ENCODE data around the gene PRICKLE1.

Gene PRICKLE1

GRCh38 chr12:42448841-42449240 lies 140.7 kb downstream of the PRICKLE1 start:
- DNase-seq (ENCODE audit: low read depth in 2 of 2) = no peak

GRCh38 chr12:42447371-42447786 lies 142.2 kb downstream of the PRICKLE1 start:
- DNase-seq (ENCODE audit: low read depth in 2 of 2) = no peak

- DNase-seq (ENCODE audit: low read depth in 2 of 2) = no peak
Measured at GRCh38 chr12:42446761-42447160, 142.8 kb downstream of the PRICKLE1 start.

- no peak for DNase-seq (ENCODE audit: low read depth in 2 of 2)
Measured at GRCh38 chr12:42445891-42446290, 143.7 kb downstream of the PRICKLE1 start.

GRCh38 chr12:42444192-42444943 lies 145.2 kb downstream of the PRICKLE1 start:
- no peak for DNase-seq (ENCODE audit: low read depth in 2 of 2)

GRCh38 chr12:42442888-42443287 lies 146.7 kb downstream of the PRICKLE1 start:
- no peak for DNase-seq (ENCODE audit: low read depth in 2 of 2)

- no peak for DNase-seq (ENCODE audit: low read depth in 2 of 2)
Measured at GRCh38 chr12:42442311-42442759, 147.2 kb downstream of the PRICKLE1 start.

GRCh38 chr12:42440608-42441007 lies 148.9 kb downstream of the PRICKLE1 start:
- no peak for DNase-seq (ENCODE audit: low read depth in 2 of 2)

GRCh38 chr12:42432517-42433140 lies 156.9 kb downstream of the PRICKLE1 start:
- DNase-seq (ENCODE audit: low read depth in 2 of 2) = no peak

- DNase-seq (ENCODE audit: low read depth in 2 of 2) = no peak
Measured at GRCh38 chr12:42428850-42429249, 160.7 kb downstream of the PRICKLE1 start.

- no peak for DNase-seq (ENCODE audit: low read depth in 2 of 2)
Measured at GRCh38 chr12:42426746-42427145, 162.8 kb downstream of the PRICKLE1 start.

GRCh38 chr12:42422785-42423184 lies 166.8 kb downstream of the PRICKLE1 start:
- DNase-seq (ENCODE audit: low read depth in 2 of 2) = no peak

GRCh38 chr12:42421844-42422779 lies 167.4 kb downstream of the PRICKLE1 start:
- no peak for DNase-seq (ENCODE audit: low read depth in 2 of 2)

GRCh38 chr12:42420395-42420794 lies 169.2 kb downstream of the PRICKLE1 start:
- DNase-seq (ENCODE audit: low read depth in 2 of 2) = no peak

GRCh38 chr12:42410340-42410739 lies 179.2 kb downstream of the PRICKLE1 start:
- DNase-seq (ENCODE audit: low read depth in 2 of 2) = no peak

GRCh38 chr12:42409471-42409870 lies 180.1 kb downstream of the PRICKLE1 start:
- no peak for DNase-seq (ENCODE audit: low read depth in 2 of 2)

- no peak for DNase-seq (ENCODE audit: low read depth in 2 of 2)
Measured at GRCh38 chr12:42407306-42407705, 182.2 kb downstream of the PRICKLE1 start.
